H9 (cell line): Measurements from ENCODE around the gene INPP5J. TPM values are rescaled to one million over a fixed set of nuclear protein-coding genes. Genes with fewer than 3 reads are reported as not detected.

ENCODE experiments used
- DNase-seq: peaks from one replicate; pipeline ENCODE4 v3.0.0-alpha.2; 2017
- H2AFZ ChIP-seq: one replicate; pipeline ENCODE4 v1.6.1; 2013; ENCODE audit warnings: mild to moderate bottlenecking, low read length, control low read depth, moderate library complexity
- H2AK5ac ChIP-seq: 2 replicates; pipeline ENCODE4 v1.6.1; 2013; ENCODE audit warnings: low read length, control low read depth, mixed read lengths; ENCODE audit not compliant: insufficient read length
- H2BK120ac ChIP-seq: one replicate; pipeline ENCODE4 v1.6.1; 2013; ENCODE audit warnings: low read depth, mild to moderate bottlenecking, low read length, control low read depth, inconsistent platforms; ENCODE audit not compliant: poor library complexity, severe bottlenecking
- H2BK12ac ChIP-seq: 2 replicates; pipeline ENCODE4 v1.6.1; 2013; ENCODE audit warnings: low read length, control low read depth, mixed read lengths, low read depth; ENCODE audit not compliant: insufficient read length
- H2BK15ac ChIP-seq: 2 replicates; pipeline ENCODE4 v1.6.1; 2013; ENCODE audit warnings: low read depth, low read length, control low read depth
- H2BK20ac ChIP-seq: one replicate; pipeline ENCODE4 v1.6.1; 2013; ENCODE audit warnings: low read depth, mild to moderate bottlenecking, low read length, control low read depth, inconsistent platforms; ENCODE audit not compliant: poor library complexity, severe bottlenecking
- H2BK5ac ChIP-seq: 2 replicates; pipeline ENCODE4 v1.6.1; 2013; ENCODE audit warnings: low read length, control low read depth, mixed read lengths; ENCODE audit not compliant: insufficient read length
- H3K14ac ChIP-seq: 2 replicates; pipeline ENCODE4 v1.6.1; 2013; ENCODE audit warnings: low read length, control low read depth; ENCODE audit not compliant: insufficient read depth
- H3K18ac ChIP-seq: 2 replicates; pipeline ENCODE4 v1.6.1; 2013; ENCODE audit warnings: low read depth, mild to moderate bottlenecking, mixed read lengths, low read length, control low read depth; ENCODE audit not compliant: insufficient read length
- H3K23ac ChIP-seq: 2 replicates; pipeline ENCODE4 v1.6.1; 2013; ENCODE audit warnings: low read length, control low read depth, mixed read lengths, low read depth; ENCODE audit not compliant: insufficient read length
- H3K23me2 ChIP-seq: 2 replicates; pipeline ENCODE4 v1.6.1; 2013; ENCODE audit warnings: low read depth, mild to moderate bottlenecking, mixed read lengths, low read length, control low read depth; ENCODE audit not compliant: insufficient read length, poor library complexity, severe bottlenecking
- H3K27ac ChIP-seq: 2 replicates; pipeline ENCODE4 v1.5.1; 2013; ENCODE audit warnings: low read length, control low read depth, mixed read lengths, low read depth; ENCODE audit not compliant: insufficient read length
- H3K27me3 ChIP-seq: 2 replicates; pipeline ENCODE4 v1.6.1; 2013; ENCODE audit warnings: low read length, control low read depth, inconsistent platforms; ENCODE audit not compliant: insufficient read depth
- H3K4ac ChIP-seq: 2 replicates; pipeline ENCODE4 v1.6.1; 2013; ENCODE audit warnings: low read depth, mild to moderate bottlenecking, control low read depth, inconsistent platforms, low read length, moderate library complexity
- H3K4me1 ChIP-seq: 2 replicates; pipeline ENCODE4 v1.6.1; 2013; ENCODE audit warnings: low read length, control low read depth, inconsistent platforms; ENCODE audit not compliant: insufficient read depth
- H3K4me2 ChIP-seq: 2 replicates; pipeline ENCODE4 v1.6.1; 2013; ENCODE audit warnings: low read length, control low read depth, mixed read lengths; ENCODE audit not compliant: insufficient read length, insufficient read depth
- H3K56ac ChIP-seq: 2 replicates; pipeline ENCODE4 v1.6.1; 2013; ENCODE audit warnings: low read depth, mild to moderate bottlenecking, mixed read lengths, low read length, control low read depth; ENCODE audit not compliant: insufficient read length
- H3K79me1 ChIP-seq: 2 replicates; pipeline ENCODE4 v1.6.1; 2013; ENCODE audit warnings: low read depth, mild to moderate bottlenecking, moderate library complexity, low read length, control low read depth, inconsistent platforms; ENCODE audit not compliant: insufficient read depth, poor library complexity, severe bottlenecking
- H3K79me2 ChIP-seq: 2 replicates; pipeline ENCODE4 v1.6.1; 2013; ENCODE audit warnings: low read length, control low read depth, inconsistent platforms; ENCODE audit not compliant: insufficient read depth
- H3K9ac ChIP-seq: 2 replicates; pipeline ENCODE4 v1.6.1; 2013; ENCODE audit warnings: low read length, control low read depth, mixed read lengths; ENCODE audit not compliant: insufficient read length; ENCODE audit errors: extremely low read depth
- H3K9me3 ChIP-seq: one replicate; pipeline ENCODE4 v1.6.1; 2013; ENCODE audit warnings: low read depth, low read length, inconsistent platforms; ENCODE audit not compliant: control insufficient read depth
- H3T11ph ChIP-seq: one replicate; pipeline ENCODE4 v1.6.1; 2013; ENCODE audit warnings: mild to moderate bottlenecking, low read length, control low read depth, inconsistent platforms
- H4K20me1 ChIP-seq: one replicate; pipeline ENCODE4 v1.6.1; 2013; ENCODE audit not compliant: control insufficient read depth, insufficient read length, insufficient read depth
- H4K5ac ChIP-seq: 2 replicates; pipeline ENCODE4 v1.6.1; 2013; ENCODE audit warnings: low read depth, mild to moderate bottlenecking, mixed read lengths, low read length, control low read depth; ENCODE audit not compliant: insufficient read length
- H4K8ac ChIP-seq: replicated peaks from 2 replicates; pipeline ENCODE4 v1.6.1; 2013; ENCODE audit warnings: low read length, control low read depth, mixed read lengths, low read depth; ENCODE audit not compliant: insufficient read length
- H4K91ac ChIP-seq: 2 replicates; pipeline ENCODE4 v1.6.1; 2013; ENCODE audit warnings: low read depth, mild to moderate bottlenecking, moderate library complexity, mixed read lengths, low read length, control low read depth; ENCODE audit not compliant: insufficient read length
- H3K27ac Mint-ChIP-seq, 3 experiments: 2 replicates in 2 of 3; 3 replicates in 1 of 3; pipeline ENCODE4 v1.8.0; 2020 to 2021; ENCODE audit warnings: mixed read lengths in 3 of 3, mild to moderate bottlenecking in 1 of 3, moderate library complexity in 1 of 3
- H3K27me3 Mint-ChIP-seq: 2 replicates; pipeline ENCODE4 v1.8.0; 2021; ENCODE audit warnings: low read depth, mild to moderate bottlenecking, moderate library complexity, mixed read lengths
- H3K36me3 Mint-ChIP-seq, 3 experiments: 2 replicates in 2 of 3; 3 replicates in 1 of 3; pipeline ENCODE4 v1.8.0; 2020 to 2021; ENCODE audit warnings: low read depth in 3 of 3, mixed read lengths in 3 of 3; ENCODE audit not compliant: insufficient read depth in 1 of 3
- H3K4me1 Mint-ChIP-seq, 2 experiments: 2 replicates each; pipeline ENCODE4 v1.8.0; 2020; ENCODE audit warnings: mixed read lengths in 2 of 2
- H3K4me3 Mint-ChIP-seq, 2 experiments: 2 replicates in 1 of 2; 3 replicates in 1 of 2; pipeline ENCODE4 v1.8.0; 2020 to 2021; ENCODE audit warnings: mild to moderate bottlenecking in 2 of 2, mixed read lengths in 2 of 2, moderate library complexity in 1 of 2
- H3K9me3 Mint-ChIP-seq, 2 experiments: 2 replicates in 1 of 2; 3 replicates in 1 of 2; pipeline ENCODE4 v1.8.0; 2020; ENCODE audit warnings: mild to moderate bottlenecking in 2 of 2, mixed read lengths in 2 of 2, moderate library complexity in 1 of 2
- CTCF ChIP-seq: fragments of 200-600 bp; sonication (generic); conservative IDR thresholded peaks from 3 replicates; pipeline ENCODE4 v1.8.0; 2021; ENCODE audit warnings: antibody characterized with exemption, mild to moderate bottlenecking
- WGBS: extraction: QIAGEN DNeasy Blood & Tissue Kit; methylation state at CpG from one replicate; pipeline ENCODE4 v1.1.7; 2013; ENCODE audit warnings: missing lambda C conversion rate, low lambda C conversion rate, mixed read lengths; ENCODE audit not compliant: insufficient read length; ENCODE audit errors: extremely low coverage; 5-methylcytosine and 5-hydroxymethylcytosine counted together
- total RNA-seq: library from RNA; stranded (reverse); gene quantifications from 2 replicates; pipeline ENCODE4 v1.2.1, GENCODE V29; 2021

Gene INPP5J
- total RNA-seq, 1 experiment from 2014 or later, result 4.9 TPM

DNA sequence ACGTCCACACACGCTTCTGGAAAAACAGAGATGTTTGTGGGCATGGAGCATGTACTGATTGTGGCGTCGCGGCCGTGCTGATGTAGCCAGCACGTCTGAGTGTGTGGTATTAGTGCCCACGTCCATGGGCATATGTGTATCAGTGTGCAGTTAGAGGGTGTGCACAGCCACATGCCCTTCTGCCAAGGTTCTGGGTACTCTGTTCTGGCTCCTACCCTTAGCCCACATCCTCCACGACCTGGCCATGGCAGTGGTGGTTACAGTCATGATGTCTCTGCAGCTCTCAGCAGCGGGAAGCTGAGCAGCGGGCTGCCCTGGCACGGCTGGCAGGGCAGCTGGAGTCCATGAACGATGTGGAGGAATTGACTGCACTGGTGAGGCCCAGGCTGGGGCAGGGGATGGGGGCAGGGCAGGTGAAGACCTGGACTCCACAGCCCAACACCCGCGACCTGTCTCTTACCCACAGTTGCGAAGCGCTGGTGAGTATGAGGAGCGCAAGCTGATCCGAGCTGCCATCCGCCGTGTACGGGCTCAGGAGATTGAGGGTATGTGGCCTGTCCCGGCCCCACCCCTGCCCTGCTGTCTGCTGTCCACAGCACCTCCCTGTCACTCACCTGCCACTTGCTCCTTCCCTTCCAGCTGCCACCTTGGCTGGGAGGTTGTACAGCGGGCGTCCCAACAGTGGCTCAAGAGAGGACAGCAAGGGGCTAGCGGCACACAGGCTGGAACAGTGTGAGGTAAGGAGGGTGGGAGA is 34.4 kb upstream of the INPP5J start:
- no peak overlapping the region for H2BK20ac ChIP-seq
- H3K23ac ChIP-seq, result no peak overlapping the region
- H3K27ac ChIP-seq, result no peak overlapping the region
- Mint-ChIP-seq H3K9me3 (no peaks in the 10 kb centered on the region), H3K4me3 (no peak overlapping the region), H3K27me3 (no peaks in the 10 kb centered on the region), H3K36me3 (peaks cover 0 to 4% (median 0%) of the 10 kb centered on the region in 3 experiments; a peak in 2 of 7 replicates), H3K4me1 (peaks cover 10 to 27% of the 10 kb centered on the region in 2 experiments), H3K27ac (no peak overlapping the region; a peak in 2 of 7 replicates)
- no peak for DNase-seq
- no peak overlapping the region for H2BK120ac ChIP-seq
- no peak overlapping the region for H3T11ph ChIP-seq
- H3K23me2 ChIP-seq, result peaks cover 7% of the 10 kb centered on the region
- no peak overlapping the region for H3K9ac ChIP-seq
- no peak overlapping the region for H2AFZ ChIP-seq
- no peak overlapping the region for H3K4me2 ChIP-seq
- H2BK12ac ChIP-seq, result no peak overlapping the region
- H2BK15ac ChIP-seq, result no peak overlapping the region
- no peak overlapping the region for H3K4ac ChIP-seq
- no peak overlapping the region for H4K5ac ChIP-seq
- WGBS, result no CpG with 5 or more reads among the region's 26 CpGs
- no peak overlapping the region for H3K18ac ChIP-seq
- H4K91ac ChIP-seq, result no peak overlapping the region
- H4K8ac ChIP-seq, result no peak overlapping the region
- no peak overlapping the region for H3K56ac ChIP-seq
- H3K14ac ChIP-seq, result no peak overlapping the region
- H4K20me1 ChIP-seq, result no peaks in the 10 kb centered on the region
- H3K79me1 ChIP-seq, result no peaks in the 10 kb centered on the region
- H2BK5ac ChIP-seq, result no peak overlapping the region
- H3K9me3 ChIP-seq, result no peaks in the 10 kb centered on the region
- no peaks in the 10 kb centered on the region; the same call in 1 of the 2 replicates for H3K79me2 ChIP-seq
- H3K27me3 ChIP-seq, result no peaks in the 10 kb centered on the region
- no peak for TF ChIP-seq CTCF
- no peak overlapping the region for H2AK5ac ChIP-seq
- H3K4me1 ChIP-seq, result no peaks in the 10 kb centered on the region
